Measurements from ENCODE around the gene PGAP3. TPM values are rescaled to one million over a fixed set of nuclear protein-coding genes. Genes with fewer than 3 reads are reported as not detected.

The PGAP3 gene
- 17.7 TPM for total RNA-seq

- DNase-seq (ENCODE audit: extremely low spot score in 2 of 2), result no peak
- no peak for TF ChIP-seq CTCF (IDR thresholded peaks at IDR 0.05)
- TF ChIP-seq POLR2A (IDR thresholded peaks at IDR 0.05), result peak in 1 of 2 donors; percentile 7
- TF ChIP-seq POLR2AphosphoS5 (IDR thresholded peaks at IDR 0.05; ENCODE audit: insufficient read depth in 1 of 2, low read depth in 1 of 2), result peak; percentile 72 to 79
- Histone ChIP-seq H3K9me3 (no peaks in the 10 kb centered on the region), H3K36me3 (no peaks in the 10 kb centered on the region), H3K27ac (peak within 1 kb of the TSS; percentile 81), H3K4me3 (peak within 1 kb of the TSS; percentile 53 to 81), H3K4me1 (peaks cover 14% of the 10 kb centered on the region), H3K27me3 (no peaks in the 10 kb centered on the region)
- intact Hi-C loops (cut with DNase I), result no loop called here
These were observed at the start of gene PGAP3 for GRCh38 chr17:39687546-39688474. Gene PGAP3 (minus strand): TSS chr17:39688057. CDS start chr17:39688014, 43 bp downstream.

- H3K9me3 ChIP-seq, result no peaks in the 10 kb centered on the region
- DNase-seq (ENCODE audit: extremely low spot score in 2 of 2), result no peak
- no peak overlapping the region for H3K27ac ChIP-seq
- no peaks in the 10 kb centered on the region for H3K27me3 ChIP-seq
- TF ChIP-seq POLR2A (IDR thresholded peaks at IDR 0.05), result no peak
- TF ChIP-seq CTCF (IDR thresholded peaks at IDR 0.05), result no peak
- TF ChIP-seq POLR2AphosphoS5 (IDR thresholded peaks at IDR 0.05; ENCODE audit: insufficient read depth in 1 of 2, low read depth in 1 of 2), result no peak
- no peaks in the 10 kb centered on the region for H3K36me3 ChIP-seq
- H3K4me3 ChIP-seq, result peak overlapping the region in 1 of 2 donors; percentile 48
- peaks cover 47% of the 10 kb centered on the region for H3K4me1 ChIP-seq
- intact Hi-C loops (cut with DNase I), result no loop called here
These were observed 49.4 kb upstream of the PGAP3 start for GRCh38 chr17:39737206-39737759.

- H3K9me3 ChIP-seq, result no peaks in the 10 kb centered on the region
- H3K4me1 ChIP-seq, result peaks cover 47% of the 10 kb centered on the region
- no peaks in the 10 kb centered on the region for H3K36me3 ChIP-seq
- TF ChIP-seq POLR2AphosphoS5 (IDR thresholded peaks at IDR 0.05; ENCODE audit: insufficient read depth in 1 of 2, low read depth in 1 of 2) (no peak), CTCF (IDR thresholded peaks at IDR 0.05) (no peak), POLR2A (IDR thresholded peaks at IDR 0.05) (no peak)
- no peak for DNase-seq (ENCODE audit: extremely low spot score in 2 of 2)
- H3K27ac ChIP-seq, result no peak overlapping the region
- H3K27me3 ChIP-seq, result no peaks in the 10 kb centered on the region
- no peak overlapping the region for H3K4me3 ChIP-seq
- intact Hi-C loops (cut with DNase I), result no loop called here
These were observed 48.7 kb upstream of the PGAP3 start for GRCh38 chr17:39736319-39737165.

GRCh38 chr17:39735882-39736281 is 48.0 kb upstream of the PGAP3 start:
- intact Hi-C loops (cut with DNase I), result no loop called here
- DNase-seq (ENCODE audit: extremely low spot score in 2 of 2), result no peak
- H3K4me3 ChIP-seq, result no peak overlapping the region
- TF ChIP-seq CTCF (IDR thresholded peaks at IDR 0.05), result no peak
- no peak for TF ChIP-seq POLR2A (IDR thresholded peaks at IDR 0.05)
- no peak for TF ChIP-seq POLR2AphosphoS5 (IDR thresholded peaks at IDR 0.05; ENCODE audit: insufficient read depth in 1 of 2, low read depth in 1 of 2)
- no peaks in the 10 kb centered on the region for H3K9me3 ChIP-seq
- H3K27ac ChIP-seq, result no peak overlapping the region
- peaks cover 43% of the 10 kb centered on the region for H3K4me1 ChIP-seq
- H3K27me3 ChIP-seq, result no peaks in the 10 kb centered on the region
- H3K36me3 ChIP-seq, result no peaks in the 10 kb centered on the region

All from vagina (tissue), 2 donors.